HCT116 (cell line): ENCODE measurements around the gene ZNRF2. TPM values are rescaled to one million over a fixed set of nuclear protein-coding genes. Genes with fewer than 3 reads are reported as not detected.
"Not testable (repeated sequence)": the region's sequence is repeated elsewhere in the genome, so short reads cannot be mapped to it uniquely, and the experiment has no call there.

Experiments used
- ATAC-seq: fragments of 200-7000 bp; cut with Tn5 transposase; 2 replicates; pipeline ENCODE4 v1.9.1; 2020; ENCODE audit warnings: mild to moderate bottlenecking, moderate library complexity
- BruUV-seq: library from RNA; stranded (reverse); fragments of 400-500 nt; replicated peaks from 2 replicates; lab custom pipeline; 2021; lab: Mats Ljungman, UMichigan
- CTCF ChIA-PET: fragments of 300-600 bp; sonication (Branson Sonifier 250); formaldehyde crosslinking; loops from one replicate; lab custom pipeline; 2021; ENCODE audit warnings: antibody characterized with exemption; lab: Charles Lee
- POLR2A ChIA-PET: fragments of 300-600, 350-600 bp; sonication (Branson Sonifier 250); formaldehyde crosslinking; loops from one replicate; lab custom pipeline; 2021; ENCODE audit warnings: antibody characterized with exemption; lab: Charles Lee
- RAD21 ChIA-PET, 2 experiments: fragments of 300-600 bp; sonication (Branson Sonifier 250); formaldehyde crosslinking; loops; one replicate each; lab custom pipeline; 2023; ENCODE audit warnings: low total read pairs in 2 of 2; ENCODE audit not compliant: uncharacterized antibody in 2 of 2, unreplicated experiment in 2 of 2, low non-redundant PET in 1 of 2; lab: Charles Lee
- DNase-seq: peaks from one replicate; pipeline ENCODE4 v3.0.0-alpha.2; 2010; ENCODE audit warnings: low read depth, low spot score
- H2AFZ ChIP-seq: fragments of 200-600 bp; shearing (Covaris generic), sonication (generic); 2 replicates; pipeline ENCODE4 v1.6.1; 2017; ENCODE audit warnings: low read depth, mixed run types, mixed read lengths, antibody characterized with exemption, low read length; ENCODE audit not compliant: poor library complexity, severe bottlenecking
- H3K27ac ChIP-seq: 2 replicates; pipeline ENCODE4 v1.5.1; 2012; ENCODE audit warnings: low read depth, low read length
- H3K27me3 ChIP-seq: fragments of 200-600 bp; sonication (generic); 2 replicates; pipeline ENCODE4 v1.6.1; 2016; ENCODE audit warnings: mixed run types, low read length, mixed read lengths; ENCODE audit not compliant: insufficient read depth
- H3K36me3 ChIP-seq, 2 experiments: fragments of 200-500 bp in 1 of 2; fragments of 200-600 bp in 1 of 2; sonication (Bioruptor generic) in 1 of 2; sonication (generic) in 1 of 2; 2 replicates each; pipeline versions ENCODE4 v1.5.1 to v1.6.1; 2014 to 2016; ENCODE audit warnings: low read length in 2 of 2, inconsistent platforms in 1 of 2, mixed read lengths in 1 of 2, mixed run types in 1 of 2; ENCODE audit not compliant: insufficient read depth in 2 of 2, control insufficient read depth in 1 of 2
- H3K4me1 ChIP-seq, 2 experiments: fragments of 200-600 bp in 1 of 2; sonication (generic) in 1 of 2; 2 replicates each; pipeline versions ENCODE4 v1.5.1 to v1.6.1; 2012 to 2017; ENCODE audit warnings: low read length in 2 of 2, inconsistent platforms in 1 of 2, mild to moderate bottlenecking in 1 of 2, mixed read lengths in 1 of 2, mixed run types in 1 of 2, moderate library complexity in 1 of 2; ENCODE audit not compliant: insufficient read depth in 2 of 2, control insufficient read depth in 1 of 2
- H3K4me2 ChIP-seq: fragments of 200-600 bp; sonication (generic); 2 replicates; pipeline ENCODE4 v1.6.1; 2017; ENCODE audit warnings: mixed run types, low read length, mixed read lengths
- H3K4me3 ChIP-seq, 2 experiments: fragments of 200-600 bp in 1 of 2; sonication (generic) in 1 of 2; replicated peaks in 1 of 2; 2 replicates each; pipeline ENCODE4 v1.5.1; 2011 to 2016; ENCODE audit warnings: low read length in 2 of 2, control low read depth in 1 of 2, low read depth in 1 of 2, mild to moderate bottlenecking in 1 of 2, mixed read lengths in 1 of 2, mixed run types in 1 of 2
- H3K79me2 ChIP-seq: fragments of 200-600 bp; sonication (generic); 2 replicates; pipeline ENCODE4 v1.6.1; 2017; ENCODE audit warnings: mild to moderate bottlenecking, mixed run types, low read length, moderate library complexity, mixed read lengths; ENCODE audit not compliant: insufficient read depth
- H3K9ac ChIP-seq: fragments of 200-600 bp; sonication (generic); 2 replicates; pipeline ENCODE4 v1.6.1; 2016; ENCODE audit warnings: low read length, mixed read lengths
- H3K9me2 ChIP-seq: fragments of 200-600 bp; sonication (generic), shearing (Covaris generic); 2 replicates; pipeline ENCODE4 v1.6.1; 2017; ENCODE audit warnings: mixed run types, mild to moderate bottlenecking, moderate library complexity; ENCODE audit not compliant: insufficient read depth
- H3K9me3 ChIP-seq, 2 experiments: fragments of 200-500 bp in 1 of 2; fragments of 200-600 bp in 1 of 2; sonication (Bioruptor generic) in 1 of 2; sonication (generic) in 1 of 2; 2 replicates each; pipeline ENCODE4 v1.6.1; 2014 to 2017; ENCODE audit warnings: low read length in 2 of 2, mixed read lengths in 2 of 2, inconsistent platforms in 1 of 2, low read depth in 1 of 2, mild to moderate bottlenecking in 1 of 2, mixed run types in 1 of 2, moderate library complexity in 1 of 2; ENCODE audit not compliant: control insufficient read depth in 1 of 2, insufficient read depth in 1 of 2
- H4K20me1 ChIP-seq: fragments of 200-600 bp; sonication (generic), shearing (Covaris generic); 2 replicates; pipeline ENCODE4 v1.6.1; 2017; ENCODE audit warnings: mixed run types, mild to moderate bottlenecking, moderate library complexity; ENCODE audit not compliant: insufficient read depth
- ATF3 ChIP-seq: IDR thresholded peaks from 2 replicates; pipeline ENCODE4 v1.6.1; 2012
- intact Hi-C: fragments of 100-400 bp; cut with micrococcal nuclease; formaldehyde crosslinking; loops from 2 replicates; pipeline ENCODE4 v1.10.0; 2022
- total RNA-seq: library from RNA; stranded (reverse); gene quantifications from one replicate; pipeline ENCODE4 v1.2.1, GENCODE V29; 2021; ENCODE audit not compliant: unreplicated experiment

The ZNRF2 gene
- total RNA-seq, 1 experiment from 2014 or later = 10.2 TPM

- TF ChIP-seq ATF3 = no peak
- TF ChIP-seq, all 23 proteins: peak for 0
Observed at GRCh38 chr7:30286749-30287148, 2.4 kb downstream of the ZNRF2 start (continued).

GRCh38 chr7:30287625-30288024 is 3.2 kb downstream of the ZNRF2 start:
- H3K4me2 ChIP-seq, H3K4me3 ChIP-seq, H3K27me3 ChIP-seq, H3K9me3 ChIP-seq, intact Hi-C loops, CTCF ChIA-PET, BruUV-seq, H3K36me3 ChIP-seq, DNase-seq, H4K20me1 ChIP-seq, ATAC-seq, H3K9me2 ChIP-seq, RAD21 ChIA-PET, POLR2A ChIA-PET, H3K27ac ChIP-seq, H2AFZ ChIP-seq, H3K9ac ChIP-seq: not testable (repeated sequence)
- Histone ChIP-seq H3K79me2 (peaks cover 48% of the 10 kb centered on the region), H3K4me1 (peaks cover 13 to 35% of the 10 kb centered on the region in 2 experiments)

GRCh38 chr7:30289634-30290033 is 5.2 kb downstream of the ZNRF2 start:
- H3K4me1 ChIP-seq = peaks cover 10 to 28% of the 10 kb centered on the region in 2 experiments
- not testable (repeated sequence) for ATAC-seq

More at GRCh38 chr7:30289634-30290033, 5.2 kb downstream of the ZNRF2 start:
- RAD21 ChIA-PET, H3K4me3 ChIP-seq, H4K20me1 ChIP-seq, H3K27me3 ChIP-seq, H3K9me2 ChIP-seq, H3K9ac ChIP-seq, H3K27ac ChIP-seq, BruUV-seq, H3K36me3 ChIP-seq, intact Hi-C loops, H2AFZ ChIP-seq, POLR2A ChIA-PET, DNase-seq, H3K9me3 ChIP-seq, CTCF ChIA-PET: not testable (repeated sequence)
- H3K4me2 ChIP-seq = peak overlapping the region; percentile 52
- peaks cover 60% of the 10 kb centered on the region for H3K79me2 ChIP-seq
